Activated T-cell treated with anti-CD3 and anti-CD28 coated beads, Interleukin-2, amount 50 U/mL, for 24 hours (primary cell): ENCODE results near the gene MARCHF10.

Source experiments
- DNase-seq: peaks from one replicate; pipeline ENCODE4 v3.0.0-alpha.2; 2020
- H3K27ac Mint-ChIP-seq: 2 replicates; pipeline ENCODE4 v1.8.0; 2020; ENCODE audit warnings: mild to moderate bottlenecking, mixed read lengths
- H3K27me3 Mint-ChIP-seq: 2 replicates; pipeline ENCODE4 v1.8.0; 2020; ENCODE audit warnings: mixed read lengths
- H3K36me3 Mint-ChIP-seq: 2 replicates; pipeline ENCODE4 v1.8.0; 2020; ENCODE audit warnings: low read depth, mixed read lengths
- H3K4me1 Mint-ChIP-seq: 2 replicates; pipeline ENCODE4 v1.8.0; 2020; ENCODE audit warnings: low read depth, mixed read lengths
- H3K4me3 Mint-ChIP-seq: 2 replicates; pipeline ENCODE4 v1.8.0; 2020; ENCODE audit warnings: mild to moderate bottlenecking, moderate library complexity, mixed read lengths
- H3K9me3 Mint-ChIP-seq: 2 replicates; pipeline ENCODE4 v1.8.0; 2020; ENCODE audit warnings: mixed read lengths

The MARCHF10 gene

DNA sequence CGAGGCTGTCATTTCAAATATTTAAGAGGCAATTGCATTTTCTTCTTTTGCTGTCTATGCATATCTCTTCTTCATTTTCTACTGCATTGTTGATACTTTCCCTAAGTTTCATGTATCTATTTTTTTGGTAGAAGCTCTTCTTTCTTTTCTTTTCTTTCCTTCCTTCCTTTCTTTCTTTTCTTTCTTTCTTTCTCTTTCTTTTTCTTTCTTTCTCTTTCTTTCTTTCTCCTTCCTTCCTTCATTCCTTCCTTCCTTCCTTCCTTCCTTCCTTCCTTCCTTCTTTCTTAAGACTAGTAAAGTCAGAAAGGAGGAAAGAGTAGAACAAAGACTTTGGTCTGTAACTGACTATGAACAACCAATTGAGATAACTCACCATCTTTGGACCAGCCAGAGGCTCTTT, 146.8 kb downstream of the MARCHF10 start:
- Mint-ChIP-seq H3K27ac (no peak overlapping the region), H3K4me1 (no peaks in the 10 kb centered on the region), H3K9me3 (peaks cover 13% of the 10 kb centered on the region), H3K36me3 (no peaks in the 10 kb centered on the region), H3K27me3 (peaks cover 41% of the 10 kb centered on the region), H3K4me3 (no peak overlapping the region)
- no peak for DNase-seq

DNA sequence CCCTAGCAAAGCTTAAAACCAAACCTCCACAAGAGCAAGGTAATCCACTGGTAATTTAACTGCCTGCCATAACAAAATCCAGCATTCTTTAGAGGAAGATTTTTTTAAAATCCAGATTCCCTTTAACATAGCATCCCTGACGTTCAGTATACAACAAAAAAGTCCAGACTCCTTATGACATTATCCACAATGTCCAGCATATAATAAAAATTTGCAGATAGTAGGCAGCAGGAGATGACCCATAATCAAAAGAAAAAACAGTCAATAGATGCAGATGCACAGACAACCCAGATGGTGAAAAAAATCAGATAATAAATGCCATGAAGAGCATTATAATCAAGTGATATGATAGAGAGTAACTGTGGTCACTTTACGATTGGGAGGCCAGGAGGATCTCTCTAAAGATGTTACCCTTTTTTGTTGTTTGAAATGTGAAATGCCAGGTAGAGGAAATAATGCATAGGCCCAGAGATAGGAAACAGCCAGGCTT, 147.4 kb downstream of the MARCHF10 start:
- Mint-ChIP-seq H3K27ac (no peak overlapping the region), H3K9me3 (peaks cover 13% of the 10 kb centered on the region), H3K36me3 (no peaks in the 10 kb centered on the region), H3K4me3 (no peak overlapping the region), H3K27me3 (peaks cover 48% of the 10 kb centered on the region), H3K4me1 (no peaks in the 10 kb centered on the region)
- DNase-seq = no peak

DNA sequence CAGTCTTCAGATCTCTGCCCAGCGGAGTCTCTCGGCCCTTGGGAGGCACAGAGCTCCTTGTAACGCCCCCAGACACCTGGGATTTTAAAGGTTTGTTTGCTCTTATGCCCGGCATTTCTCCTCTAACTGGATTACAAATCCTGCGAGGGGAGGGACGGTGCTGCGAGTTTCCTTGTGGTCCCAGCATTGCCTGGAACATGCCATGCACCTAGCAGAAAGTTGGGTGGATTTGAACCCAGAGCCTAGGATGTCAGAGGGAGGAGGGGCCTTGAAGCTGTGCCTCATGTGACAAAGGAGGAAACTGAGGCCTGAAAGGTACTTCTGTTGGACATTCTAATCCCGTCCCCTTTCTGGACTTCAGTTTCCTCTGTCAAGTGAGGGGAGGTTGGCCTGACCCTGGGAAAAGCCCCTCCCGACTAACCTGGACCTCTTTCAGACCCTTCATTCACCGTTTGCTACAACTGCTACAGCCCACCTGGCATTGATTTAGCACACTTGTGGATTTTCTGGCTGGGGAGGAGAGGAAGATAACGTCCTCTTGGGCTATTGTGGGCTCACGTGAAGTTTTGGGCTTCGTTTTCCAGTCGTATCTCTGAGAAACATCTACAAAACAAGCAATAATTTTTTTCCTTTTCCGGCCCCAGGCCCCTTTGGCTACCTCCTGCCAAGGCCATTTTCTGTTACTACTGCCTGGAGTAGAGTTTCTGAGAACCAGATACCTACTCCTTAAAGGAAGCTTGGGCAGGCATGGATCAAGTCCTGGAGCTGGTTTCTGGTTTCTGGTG, 149.8 kb downstream of the MARCHF10 start:
- no peaks in the 10 kb centered on the region for H3K36me3 Mint-ChIP-seq

DNA sequence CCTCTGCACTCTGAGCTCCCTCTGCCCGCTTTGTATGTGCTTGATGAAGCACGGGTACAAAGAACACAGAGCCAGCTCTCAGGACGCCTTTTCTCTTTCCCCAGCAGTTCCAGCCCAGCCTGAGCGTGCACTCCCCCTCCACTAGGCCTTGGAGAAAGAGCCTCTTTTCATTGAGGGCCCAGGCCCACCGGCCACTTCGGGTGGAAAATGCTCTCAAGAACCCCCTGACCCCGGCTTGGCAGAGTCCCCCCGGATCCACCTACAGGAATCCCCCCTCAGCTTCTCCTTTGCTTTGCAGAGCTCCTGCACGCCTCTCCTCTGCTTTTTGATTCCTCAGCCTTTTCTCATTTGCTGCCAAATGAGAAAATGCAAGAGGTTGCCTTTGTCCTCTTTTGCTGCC, 150.4 kb downstream of the MARCHF10 start:
- peaks cover 16% of the 10 kb centered on the region for H3K4me1 Mint-ChIP-seq
- no peaks in the 10 kb centered on the region for H3K36me3 Mint-ChIP-seq
- peaks cover 55% of the 10 kb centered on the region for H3K27me3 Mint-ChIP-seq
- no peak for DNase-seq
- peaks cover 13% of the 10 kb centered on the region for H3K9me3 Mint-ChIP-seq
- no peak overlapping the region for H3K4me3 Mint-ChIP-seq
- no peak overlapping the region for H3K27ac Mint-ChIP-seq

More for the DNA sequence above, 149.8 kb downstream of the MARCHF10 start:
- no peak for DNase-seq
- H3K27me3 Mint-ChIP-seq = peaks cover 55% of the 10 kb centered on the region
- peaks cover 13% of the 10 kb centered on the region for H3K9me3 Mint-ChIP-seq
- peaks cover 11% of the 10 kb centered on the region for H3K4me1 Mint-ChIP-seq
- no peak overlapping the region for H3K27ac Mint-ChIP-seq
- no peak overlapping the region for H3K4me3 Mint-ChIP-seq

DNA sequence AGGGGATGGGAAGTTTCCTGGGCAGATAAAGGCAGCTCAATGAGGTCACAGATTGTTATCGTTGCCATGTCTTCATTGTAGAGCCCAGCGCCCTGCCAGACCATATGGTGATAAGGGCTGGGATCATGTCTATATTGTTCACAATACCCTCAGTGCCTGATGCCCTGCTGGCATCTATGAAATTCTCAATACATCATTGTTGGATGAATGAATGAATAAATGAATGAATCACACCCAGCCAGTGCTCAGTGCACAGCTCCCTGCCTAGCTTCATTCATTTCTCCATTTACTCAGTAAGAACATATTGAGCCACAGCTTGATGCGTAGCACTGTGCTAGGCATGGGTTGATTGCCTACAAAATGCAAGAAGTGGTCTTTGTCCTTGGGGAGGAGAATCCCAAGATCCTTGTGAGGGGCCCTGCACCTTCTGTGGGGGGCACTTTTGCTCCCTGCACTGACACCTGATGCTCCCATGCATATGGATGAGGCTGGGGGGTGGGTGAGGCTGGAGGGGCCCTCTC, 150.9 kb downstream of the MARCHF10 start:
- Mint-ChIP-seq H3K4me3 (no peak overlapping the region), H3K27ac (no peak overlapping the region), H3K4me1 (peaks cover 20% of the 10 kb centered on the region), H3K36me3 (no peaks in the 10 kb centered on the region), H3K9me3 (peaks cover 13% of the 10 kb centered on the region), H3K27me3 (peaks cover 56% of the 10 kb centered on the region)
- no peak for DNase-seq

DNA sequence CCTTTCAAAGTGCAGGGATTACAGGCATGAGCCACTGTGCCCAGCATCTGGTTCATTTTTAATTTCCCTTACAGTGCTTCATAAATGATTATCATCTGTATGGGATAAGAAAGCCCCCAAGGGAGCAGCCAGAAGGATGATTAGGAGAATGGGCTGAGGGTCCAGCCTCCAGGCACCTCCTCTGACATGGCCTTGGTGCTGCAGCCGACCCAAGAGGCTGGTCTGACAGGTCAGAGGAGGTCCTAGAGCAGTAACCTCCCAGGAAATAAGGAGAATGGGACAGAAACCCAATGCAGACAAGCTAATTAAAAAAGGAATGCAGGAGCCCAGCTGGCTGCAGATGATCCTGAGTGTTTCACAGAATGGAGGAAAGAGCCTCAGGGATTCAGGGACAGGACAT, 151.7 kb downstream of the MARCHF10 start:
- DNase-seq = no peak
- H3K27me3 Mint-ChIP-seq = peaks cover 63% of the 10 kb centered on the region

DNA sequence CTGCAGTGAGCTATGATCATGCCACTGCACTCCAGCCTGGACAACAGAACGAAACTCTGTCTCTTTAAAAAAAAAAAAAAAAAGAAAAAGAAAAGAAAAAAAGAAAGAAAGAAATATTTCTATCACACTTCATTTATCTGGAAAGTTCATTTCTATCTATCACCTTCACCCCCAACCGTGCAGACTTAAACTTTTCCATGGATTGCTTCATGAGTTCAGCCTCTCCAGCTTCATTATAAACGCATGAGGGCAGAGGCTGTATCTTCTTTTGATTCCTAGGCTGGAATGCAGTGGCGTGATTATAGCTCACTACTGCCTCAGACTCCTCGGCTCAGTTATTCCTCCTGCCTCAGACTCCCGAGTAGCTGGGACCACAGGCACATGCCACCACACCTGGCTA, 152.5 kb downstream of the MARCHF10 start:
- Mint-ChIP-seq H3K9me3 (peaks cover 7% of the 10 kb centered on the region), H3K27me3 (peaks cover 68% of the 10 kb centered on the region), H3K4me1 (peaks cover 26% of the 10 kb centered on the region), H3K4me3 (no peak overlapping the region), H3K36me3 (no peaks in the 10 kb centered on the region), H3K27ac (no peak overlapping the region)
- DNase-seq = no peak

More for the DNA sequence above, 151.7 kb downstream of the MARCHF10 start:
- Mint-ChIP-seq H3K4me3 (no peak overlapping the region), H3K36me3 (no peaks in the 10 kb centered on the region), H3K4me1 (peaks cover 26% of the 10 kb centered on the region), H3K9me3 (peaks cover 12% of the 10 kb centered on the region), H3K27ac (no peak overlapping the region)

DNA sequence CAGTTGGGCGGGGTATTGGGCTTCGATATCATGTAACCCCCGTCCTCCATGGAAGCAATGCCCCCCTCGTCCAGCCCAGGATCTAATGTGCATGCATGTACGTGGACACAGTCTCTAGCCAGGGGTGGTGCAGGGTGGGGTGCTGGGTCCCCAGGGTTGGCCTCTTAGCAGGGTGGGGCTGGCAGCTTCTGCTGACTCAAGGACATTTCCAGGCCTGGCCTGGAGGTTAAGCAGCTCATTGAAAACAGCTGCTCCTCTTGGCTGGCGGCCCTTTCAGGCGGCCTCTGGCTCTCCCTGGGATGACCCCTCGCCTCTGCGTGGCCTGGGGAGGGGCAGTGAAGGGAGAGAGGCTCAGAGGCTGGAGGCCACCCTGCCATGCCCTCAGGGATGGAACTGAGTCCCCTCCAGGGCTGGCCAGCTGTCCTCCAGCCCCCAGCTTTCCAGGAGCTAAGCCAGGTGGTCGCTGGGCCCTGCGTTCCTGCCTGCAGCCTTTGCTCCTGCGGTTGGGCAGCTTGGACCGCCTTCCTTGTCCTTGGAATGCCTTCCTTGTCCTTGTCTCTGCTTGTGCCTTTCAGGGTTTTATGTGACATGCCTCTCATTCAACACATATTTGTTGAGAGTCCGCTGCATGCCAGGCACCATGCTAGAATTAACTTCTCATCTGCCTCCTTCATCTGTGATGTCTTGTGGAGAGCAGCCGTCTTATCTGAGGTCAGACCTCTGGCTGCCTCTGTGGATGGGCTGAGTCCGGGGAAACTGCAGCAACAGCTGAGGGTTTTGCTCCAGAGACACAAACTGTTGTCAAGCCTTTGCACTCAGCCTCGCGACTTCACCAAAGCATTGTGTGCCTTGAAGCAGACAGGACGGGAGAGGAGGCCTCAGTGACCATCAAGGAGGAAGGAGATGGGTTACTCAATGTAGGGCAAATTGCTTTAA, 154.0 kb downstream of the MARCHF10 start:
- Mint-ChIP-seq H3K4me1 (peaks cover 26% of the 10 kb centered on the region), H3K27me3 (peaks cover 70% of the 10 kb centered on the region), H3K36me3 (no peaks in the 10 kb centered on the region), H3K4me3 (peak overlapping the region; percentile 76), H3K9me3 (no peaks in the 10 kb centered on the region), H3K27ac (peak overlapping the region; percentile 67)
- DNase-seq = no peak

DNA sequence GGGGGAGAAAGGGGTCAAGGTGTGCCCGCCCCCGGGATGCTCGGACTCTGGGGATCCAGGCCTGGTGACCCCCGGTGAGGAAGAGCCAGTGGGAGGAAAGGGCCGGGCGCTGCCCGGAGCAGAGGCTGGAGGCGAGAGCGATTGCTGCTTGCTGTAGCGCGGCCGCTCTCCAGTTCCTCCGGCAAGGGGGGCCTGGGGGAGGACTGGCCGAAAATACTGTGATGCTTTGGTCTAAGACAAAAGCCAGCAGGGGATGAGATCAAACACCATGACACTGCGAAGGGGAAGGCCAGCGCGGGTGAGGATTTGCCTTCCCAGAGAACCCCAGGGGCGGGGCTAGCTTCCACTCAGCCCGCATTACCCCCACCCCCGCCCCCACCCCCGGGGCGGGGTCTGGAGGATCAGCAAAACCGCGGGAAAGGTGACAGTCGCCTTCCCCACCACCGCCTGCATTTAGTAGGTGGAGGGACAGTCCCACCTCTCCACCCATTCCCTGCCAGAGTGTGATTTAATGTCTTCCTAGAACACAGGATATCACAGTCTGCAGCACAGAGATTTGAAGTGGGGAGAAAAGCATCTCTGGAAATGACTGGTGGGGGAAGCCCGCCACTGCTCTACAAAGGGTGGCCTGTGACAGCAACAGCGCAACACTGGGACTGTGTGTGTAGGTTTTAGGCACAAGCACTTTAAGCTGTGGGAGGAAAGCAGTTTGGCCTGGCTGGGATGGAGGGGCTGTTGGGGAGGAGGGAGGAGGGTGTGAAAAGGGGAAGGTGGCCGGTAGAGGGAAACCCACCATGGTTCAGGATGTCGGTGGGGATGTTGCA, 154.9 kb downstream of the MARCHF10 start:
- peak overlapping the region; percentile 80 for H3K27ac Mint-ChIP-seq
- no peaks in the 10 kb centered on the region for H3K36me3 Mint-ChIP-seq
- H3K4me3 Mint-ChIP-seq = peak overlapping the region; percentile 76
- peaks cover 26% of the 10 kb centered on the region for H3K4me1 Mint-ChIP-seq
- DNase-seq = peak; percentile 94
- H3K9me3 Mint-ChIP-seq = no peaks in the 10 kb centered on the region
- H3K27me3 Mint-ChIP-seq = peaks cover 72% of the 10 kb centered on the region

DNA sequence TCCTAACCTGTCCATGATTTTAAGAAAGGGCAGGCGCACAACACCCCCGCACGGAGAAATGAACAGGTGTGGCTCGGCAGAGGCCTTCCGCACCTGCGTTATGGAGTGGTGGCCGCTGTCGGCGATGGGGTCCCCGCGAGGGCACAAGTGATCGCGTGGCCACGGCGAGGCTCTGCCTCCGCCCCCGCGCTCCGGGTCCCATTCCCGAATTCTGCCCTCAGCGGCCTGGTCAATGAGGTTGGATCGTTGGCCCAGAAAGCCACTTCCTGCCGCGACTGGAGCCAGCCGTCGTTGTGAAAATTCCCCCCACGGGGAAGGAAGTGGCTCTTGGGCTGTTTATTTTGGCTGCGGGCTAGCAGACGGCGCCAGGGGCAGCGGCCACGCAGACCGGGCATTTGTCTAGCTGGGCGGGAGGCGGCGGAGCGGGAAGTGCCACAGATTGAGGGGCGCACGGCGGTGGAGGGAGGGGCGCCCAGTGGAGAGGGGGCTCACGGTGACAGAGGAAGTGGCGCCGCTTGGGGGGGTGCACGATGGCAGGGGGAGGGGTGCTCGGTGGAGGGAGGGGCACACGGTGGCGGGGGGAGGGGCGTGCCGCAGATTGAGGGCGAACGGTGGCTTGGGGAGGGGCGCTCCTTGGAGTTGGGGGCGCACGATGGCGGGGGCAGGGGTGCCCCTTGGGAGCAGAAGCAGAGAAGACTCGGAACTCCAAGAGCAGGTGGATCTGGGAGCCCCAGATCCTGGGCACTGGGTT, 155.7 kb downstream of the MARCHF10 start:
- Mint-ChIP-seq H3K4me1 (peaks cover 26% of the 10 kb centered on the region), H3K27ac (peak overlapping the region; percentile 84), H3K36me3 (no peaks in the 10 kb centered on the region)

More for the DNA sequence above, 155.7 kb downstream of the MARCHF10 start:
- peak overlapping the region; percentile 76 for H3K4me3 Mint-ChIP-seq
- peaks cover 68% of the 10 kb centered on the region for H3K27me3 Mint-ChIP-seq
- no peaks in the 10 kb centered on the region for H3K9me3 Mint-ChIP-seq
- peak; percentile 60 for DNase-seq
